Activated naive CD4-positive, alpha-beta T cell (primary cell): Measurements from ENCODE around the gene GALK1.

Source experiments
- DNase-seq, 4 experiments: peaks; one replicate each; lab custom pipeline; 2025; lab: John Stamatoyannopoulos, UW

The GALK1 gene

GRCh38 chr17:75725504-75725903 is 39.5 kb downstream of the GALK1 start:
- DNase-seq: no peak

- DNase-seq: no peak
Measured at GRCh38 chr17:75724016-75725003, 40.7 kb downstream of the GALK1 start.

GRCh38 chr17:75723171-75723930 is 41.6 kb downstream of the GALK1 start:
- no peak for DNase-seq

- no peak for DNase-seq
Measured at GRCh38 chr17:75722542-75723095, 42.4 kb downstream of the GALK1 start.

GRCh38 chr17:75722076-75722475 is 42.9 kb downstream of the GALK1 start:
- no peak for DNase-seq

- DNase-seq: no peak
Measured at GRCh38 chr17:75721463-75722011, 43.5 kb downstream of the GALK1 start.

- peak in 2 of 4 experiments; percentile 35 to 66 for DNase-seq
Measured at GRCh38 chr17:75720656-75721462, 44.1 kb downstream of the GALK1 start, which contains the start of gene ITGB4. TSS of gene ITGB4 (plus strand) at chr17:75721459. CDS start at chr17:75724704, 3,245 bp downstream.

GRCh38 chr17:75719732-75720131 is 45.3 kb downstream of the GALK1 start:
- DNase-seq: no peak

GRCh38 chr17:75712446-75712845 is 52.5 kb downstream of the GALK1 start:
- DNase-seq: no peak
